ENCODE measurements around the gene VPS37C.
"Not testable (repeated sequence)": the region's sequence is repeated elsewhere in the genome, so short reads cannot be mapped to it uniquely, and the experiment has no call there.

DNA sequence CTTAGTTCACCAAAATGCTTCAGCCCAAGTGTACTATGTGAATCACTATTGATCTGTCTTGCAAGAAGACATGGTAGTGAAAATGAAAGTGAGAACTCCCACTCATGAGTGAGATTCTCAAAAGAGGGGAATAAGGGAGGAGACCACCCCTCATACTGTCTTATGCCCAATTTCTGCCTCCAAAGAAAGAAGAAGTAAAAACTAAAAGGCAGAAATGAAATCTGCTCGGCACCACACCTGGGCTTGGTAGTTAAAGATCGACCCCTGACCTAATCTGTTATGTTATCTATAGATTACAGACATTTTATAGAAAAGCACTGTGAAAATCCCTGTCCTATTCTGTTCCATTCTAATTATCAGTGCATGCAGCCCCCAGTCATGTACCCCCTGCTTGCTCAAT lies 63.0 kb downstream of the VPS37C start:
- TF ChIP-seq, protein P1, sequence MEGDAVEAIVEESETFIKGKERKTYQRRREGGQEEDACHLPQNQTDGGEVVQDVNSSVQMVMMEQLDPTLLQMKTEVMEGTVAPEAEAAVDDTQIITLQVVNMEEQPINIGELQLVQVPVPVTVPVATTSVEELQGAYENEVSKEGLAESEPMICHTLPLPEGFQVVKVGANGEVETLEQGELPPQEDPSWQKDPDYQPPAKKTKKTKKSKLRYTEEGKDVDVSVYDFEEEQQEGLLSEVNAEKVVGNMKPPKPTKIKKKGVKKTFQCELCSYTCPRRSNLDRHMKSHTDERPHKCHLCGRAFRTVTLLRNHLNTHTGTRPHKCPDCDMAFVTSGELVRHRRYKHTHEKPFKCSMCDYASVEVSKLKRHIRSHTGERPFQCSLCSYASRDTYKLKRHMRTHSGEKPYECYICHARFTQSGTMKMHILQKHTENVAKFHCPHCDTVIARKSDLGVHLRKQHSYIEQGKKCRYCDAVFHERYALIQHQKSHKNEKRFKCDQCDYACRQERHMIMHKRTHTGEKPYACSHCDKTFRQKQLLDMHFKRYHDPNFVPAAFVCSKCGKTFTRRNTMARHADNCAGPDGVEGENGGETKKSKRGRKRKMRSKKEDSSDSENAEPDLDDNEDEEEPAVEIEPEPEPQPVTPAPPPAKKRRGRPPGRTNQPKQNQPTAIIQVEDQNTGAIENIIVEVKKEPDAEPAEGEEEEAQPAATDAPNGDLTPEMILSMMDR (IDR thresholded peaks at IDR 0.05 in 2 of 3, conservative IDR thresholded peaks at IDR 0.05 in 1 of 3; ENCODE audit: borderline replicate concordance in 1 of 3, insufficient read depth in 1 of 3, low read depth in 2 of 3, low read length in 2 of 3), result not testable (repeated sequence)
- TF ChIP-seq POLR2AphosphoS5 (IDR thresholded peaks at IDR 0.05; ENCODE audit: low read depth, low read length); CBX3 (IDR thresholded peaks at IDR 0.05; ENCODE audit: low read depth); RAD21 (IDR thresholded peaks at IDR 0.05; ENCODE audit: low read depth); SP1 (IDR thresholded peaks at IDR 0.05; ENCODE audit: low read depth); POLR2A (IDR thresholded peaks at IDR 0.05; ENCODE audit: borderline replicate concordance, extremely low read depth, insufficient read depth, insufficient read length); EZH2 (IDR thresholded peaks at IDR 0.05); FOSL1 (IDR thresholded peaks at IDR 0.05; ENCODE audit: low read depth); CEBPB (IDR thresholded peaks at IDR 0.05; ENCODE audit: low read depth): not testable (repeated sequence)
- TF ChIP-seq, protein P2, sequence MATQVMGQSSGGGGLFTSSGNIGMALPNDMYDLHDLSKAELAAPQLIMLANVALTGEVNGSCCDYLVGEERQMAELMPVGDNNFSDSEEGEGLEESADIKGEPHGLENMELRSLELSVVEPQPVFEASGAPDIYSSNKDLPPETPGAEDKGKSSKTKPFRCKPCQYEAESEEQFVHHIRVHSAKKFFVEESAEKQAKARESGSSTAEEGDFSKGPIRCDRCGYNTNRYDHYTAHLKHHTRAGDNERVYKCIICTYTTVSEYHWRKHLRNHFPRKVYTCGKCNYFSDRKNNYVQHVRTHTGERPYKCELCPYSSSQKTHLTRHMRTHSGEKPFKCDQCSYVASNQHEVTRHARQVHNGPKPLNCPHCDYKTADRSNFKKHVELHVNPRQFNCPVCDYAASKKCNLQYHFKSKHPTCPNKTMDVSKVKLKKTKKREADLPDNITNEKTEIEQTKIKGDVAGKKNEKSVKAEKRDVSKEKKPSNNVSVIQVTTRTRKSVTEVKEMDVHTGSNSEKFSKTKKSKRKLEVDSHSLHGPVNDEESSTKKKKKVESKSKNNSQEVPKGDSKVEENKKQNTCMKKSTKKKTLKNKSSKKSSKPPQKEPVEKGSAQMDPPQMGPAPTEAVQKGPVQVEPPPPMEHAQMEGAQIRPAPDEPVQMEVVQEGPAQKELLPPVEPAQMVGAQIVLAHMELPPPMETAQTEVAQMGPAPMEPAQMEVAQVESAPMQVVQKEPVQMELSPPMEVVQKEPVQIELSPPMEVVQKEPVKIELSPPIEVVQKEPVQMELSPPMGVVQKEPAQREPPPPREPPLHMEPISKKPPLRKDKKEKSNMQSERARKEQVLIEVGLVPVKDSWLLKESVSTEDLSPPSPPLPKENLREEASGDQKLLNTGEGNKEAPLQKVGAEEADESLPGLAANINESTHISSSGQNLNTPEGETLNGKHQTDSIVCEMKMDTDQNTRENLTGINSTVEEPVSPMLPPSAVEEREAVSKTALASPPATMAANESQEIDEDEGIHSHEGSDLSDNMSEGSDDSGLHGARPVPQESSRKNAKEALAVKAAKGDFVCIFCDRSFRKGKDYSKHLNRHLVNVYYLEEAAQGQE (IDR thresholded peaks at IDR 0.05; ENCODE audit: low read depth), result not testable (repeated sequence)
- TF ChIP-seq, protein P3, sequence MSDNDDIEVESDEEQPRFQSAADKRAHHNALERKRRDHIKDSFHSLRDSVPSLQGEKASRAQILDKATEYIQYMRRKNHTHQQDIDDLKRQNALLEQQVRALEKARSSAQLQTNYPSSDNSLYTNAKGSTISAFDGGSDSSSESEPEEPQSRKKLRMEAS (IDR thresholded peaks at IDR 0.05), result not testable (repeated sequence)

Data from HCT116 (cell line).